D721Med (cell line): ENCODE data around the gene HSD11B1.

ENCODE experiments used
- DNase-seq: peaks from one replicate; pipeline ENCODE4 v3.0.0; 2011; ENCODE audit warnings: low spot score; ENCODE audit not compliant: insufficient read length
- FAIRE-seq: peaks from 2 replicates; lab custom pipeline; 2011; peaks lifted over from hg19 to GRCh38; lab: Jason Lieb, UNC
- CTCF ChIP-seq: IDR thresholded peaks from 2 replicates; pipeline ENCODE4 v1.5.1; 2012; ENCODE audit warnings: mild to moderate bottlenecking, control low read depth; ENCODE audit not compliant: insufficient read depth; ENCODE audit errors: missing control alignments

Gene HSD11B1

GRCh38 chr1:209778102-209778501 is 73.5 kb downstream of the HSD11B1 start:
- TF ChIP-seq CTCF = no peak
- DNase-seq (no peak), FAIRE-seq (no peak)

GRCh38 chr1:209780268-209780667 is 75.6 kb downstream of the HSD11B1 start:
- no peak for TF ChIP-seq CTCF
- FAIRE-seq (no peak), DNase-seq (no peak)

GRCh38 chr1:209783386-209783785 is 78.7 kb downstream of the HSD11B1 start:
- TF ChIP-seq CTCF = no peak
- FAIRE-seq (no peak), DNase-seq (no peak)
